Panc1 (cell line): ENCODE results near the gene CWC27. TPM values are rescaled to one million over a fixed set of nuclear protein-coding genes. Genes with fewer than 3 reads are reported as not detected.

Experiments
- ATAC-seq: fragments of 200-7000 bp; cut with Tn5 transposase; 2 replicates; pipeline ENCODE4 v1.9.1; 2020; ENCODE audit warnings: mild to moderate bottlenecking, moderate library complexity
- BruUV-seq: library from RNA; stranded (reverse); fragments of 400-500 nt; replicated peaks from 2 replicates; lab custom pipeline; 2021; lab: Mats Ljungman, UMichigan
- CTCF ChIA-PET: fragments of 300-600 bp; sonication (Branson Sonifier 250); formaldehyde crosslinking; loops from one replicate; lab custom pipeline; 2022; ENCODE audit warnings: antibody characterized with exemption; lab: Charles Lee
- POLR2A ChIA-PET: fragments of 300-600 bp; sonication (Branson Sonifier 250); formaldehyde crosslinking; loops from one replicate; lab custom pipeline; 2022; ENCODE audit warnings: antibody characterized with exemption; lab: Charles Lee
- DNase-seq: peaks from one replicate; pipeline ENCODE4 v3.0.0-alpha.2; 2010; ENCODE audit warnings: low read depth, low spot score
- H3K27ac ChIP-seq: 2 replicates; pipeline ENCODE4 v1.5.1; 2011; ENCODE audit warnings: mild to moderate bottlenecking, low read length, inconsistent platforms
- H3K27me3 ChIP-seq: fragments of 200-500 bp; sonication (Bioruptor generic); 2 replicates; pipeline ENCODE4 v1.6.0; 2014; ENCODE audit warnings: low read length, inconsistent platforms; ENCODE audit not compliant: control insufficient read depth, insufficient read depth
- H3K36me3 ChIP-seq: fragments of 200-500 bp; sonication (Bioruptor generic); 2 replicates; pipeline ENCODE4 v1.5.1; 2014; ENCODE audit warnings: inconsistent platforms, mild to moderate bottlenecking, low read length, moderate library complexity; ENCODE audit not compliant: control insufficient read depth, insufficient read depth
- H3K4me1 ChIP-seq: 2 replicates; pipeline ENCODE4 v1.5.1; 2011; ENCODE audit warnings: inconsistent platforms, mild to moderate bottlenecking, low read length, moderate library complexity; ENCODE audit not compliant: control insufficient read depth, insufficient read depth
- H3K4me3 ChIP-seq, 2 experiments: 2 replicates each; pipeline ENCODE4 v1.5.1; 2011 to 2012; ENCODE audit warnings: low read depth in 2 of 2, low read length in 2 of 2, mild to moderate bottlenecking in 2 of 2, inconsistent platforms in 1 of 2, moderate library complexity in 1 of 2
- H3K9me3 ChIP-seq: fragments of 200-500 bp; sonication (Bioruptor generic); 2 replicates; pipeline ENCODE4 v1.5.1; 2014; ENCODE audit warnings: low read depth, mild to moderate bottlenecking, inconsistent platforms, low read length, moderate library complexity; ENCODE audit not compliant: control insufficient read depth, insufficient read depth
- CTCF ChIP-seq: fragments of 450-650 bp; IDR thresholded peaks from 2 replicates; pipeline ENCODE4 v1.5.1; 2017; ENCODE audit warnings: mild to moderate bottlenecking
- POLR2AphosphoS5 ChIP-seq: IDR thresholded peaks from 2 replicates; pipeline ENCODE4 v1.6.1; 2012; ENCODE audit warnings: mild to moderate bottlenecking, low read depth, low read length, moderate library complexity
- REST ChIP-seq, 2 experiments: IDR thresholded peaks; 2 replicates each; pipeline ENCODE4 v1.6.1; 2011 to 2012; ENCODE audit warnings: low read depth in 2 of 2, control low read depth in 1 of 2, low read length in 1 of 2, mild to moderate bottlenecking in 1 of 2, moderate library complexity in 1 of 2; ENCODE audit not compliant: insufficient read depth in 1 of 2
- SIN3A ChIP-seq: IDR thresholded peaks from 2 replicates; pipeline ENCODE4 v1.6.1; 2012; ENCODE audit warnings: low read depth, mild to moderate bottlenecking, low read length, moderate library complexity, borderline replicate concordance; ENCODE audit not compliant: insufficient read depth
- TCF7L2 ChIP-seq: IDR thresholded peaks from 2 replicates; pipeline ENCODE4 v1.6.1; 2011; ENCODE audit warnings: mild to moderate bottlenecking, low read depth, low read length, inconsistent platforms
- in situ Hi-C: cut with HindIII; loops from 2 replicates; pipeline ENCODE4 v1.10.0; 2016; ENCODE audit warnings: low sequenced_read_pairs, low pct_unique_long_range_greater_than_20kb
- intact Hi-C: fragments of 100-400 bp; cut with micrococcal nuclease; formaldehyde crosslinking; loops from one replicate; pipeline ENCODE4 v1.10.0; 2022; ENCODE audit not compliant: unreplicated experiment
- total RNA-seq: library from RNA; stranded (reverse); gene quantifications from one replicate; pipeline ENCODE4 v1.2.1, GENCODE V29; 2021; ENCODE audit not compliant: unreplicated experiment

Gene CWC27
- total RNA-seq, 1 experiment from 2014 or later: 19.7 TPM

GRCh38 chr5:64727150-64727549 lies 41.6 kb upstream of the CWC27 start:
- Histone ChIP-seq H3K36me3 (peaks cover 9% of the 10 kb centered on the region; the same call in 1 of the 2 replicates), H3K4me1 (no peaks in the 10 kb centered on the region), H3K4me3 (no peak overlapping the region), H3K27ac (no peak overlapping the region), H3K27me3 (no peaks in the 10 kb centered on the region), H3K9me3 (no peaks in the 10 kb centered on the region)
- CTCF ChIA-PET: no interaction called here
- no TSS peak for BruUV-seq
- intact Hi-C loops (no loop called here), in situ Hi-C loops (no loop called here)
- DNase-seq (no peak), ATAC-seq (no peak)
- POLR2A ChIA-PET: no interaction called here
- TF ChIP-seq CTCF (no peak), POLR2AphosphoS5 (no peak)

GRCh38 chr5:64742411-64742810 lies 26.3 kb upstream of the CWC27 start:
- ChIA-PET POLR2A (no interaction called here), CTCF (no interaction called here)
- Histone ChIP-seq H3K4me1 (no peaks in the 10 kb centered on the region), H3K27me3 (no peaks in the 10 kb centered on the region), H3K36me3 (no peaks in the 10 kb centered on the region), H3K4me3 (no peak overlapping the region), H3K27ac (no peak overlapping the region), H3K9me3 (no peaks in the 10 kb centered on the region)
- no peak for ATAC-seq
- TF ChIP-seq POLR2AphosphoS5 (no peak), SIN3A (no peak), REST (IDR thresholded peaks at IDR 0.05; ENCODE audit: insufficient read depth in 1 of 2, low read depth in 2 of 2, low read length in 1 of 2) (no peak), TCF7L2 (no peak), CTCF (no peak)
- in situ Hi-C loops: no loop called here
- intact Hi-C loops: no loop called here
- BruUV-seq: no TSS peak
- DNase-seq: no peak

- POLR2A ChIA-PET: no interaction called here
- intact Hi-C loops: no loop called here
- no peak for TF ChIP-seq CTCF
- no peak for TF ChIP-seq POLR2AphosphoS5
- no peak for TF ChIP-seq REST (IDR thresholded peaks at IDR 0.05; ENCODE audit: insufficient read depth in 1 of 2, low read depth in 2 of 2, low read length in 1 of 2)
- no peak for TF ChIP-seq SIN3A
- TF ChIP-seq TCF7L2: no peak
- ATAC-seq (no peak), DNase-seq (no peak)
- H3K36me3 ChIP-seq: no peaks in the 10 kb centered on the region
- H3K27ac ChIP-seq: no peak overlapping the region
- no peak overlapping the region for H3K4me3 ChIP-seq
- no TSS peak for BruUV-seq
- CTCF ChIA-PET: no interaction called here
- H3K9me3 ChIP-seq: no peaks in the 10 kb centered on the region
- H3K4me1 ChIP-seq: no peaks in the 10 kb centered on the region
- in situ Hi-C loops: no loop called here
- no peaks in the 10 kb centered on the region for H3K27me3 ChIP-seq
Measured at GRCh38 chr5:64742821-64743220, 25.9 kb upstream of the CWC27 start.
